K562 (cell line): ENCODE measurements around the gene AP2S1. TPM values are rescaled to one million over a fixed set of nuclear protein-coding genes. Genes with fewer than 3 reads are reported as not detected.

Experiments
- BRD9 ChIP-seq: fragments of 450-650 bp; IDR thresholded peaks from 2 replicates; pipeline ENCODE4 v1.6.1; 2018; ENCODE audit warnings: low read depth; ENCODE audit not compliant: partially characterized antibody
- HDAC2 ChIP-seq: fragments of 450-650 bp; IDR thresholded peaks from 2 replicates; pipeline ENCODE4 v1.6.1; 2016; ENCODE audit warnings: mild to moderate bottlenecking
- MTA1 ChIP-seq: fragments of 450-650 bp; IDR thresholded peaks from 2 replicates; pipeline ENCODE4 v1.6.1; 2017; ENCODE audit warnings: borderline replicate concordance
- NEUROD1 ChIP-seq: fragments of 150-350 bp; IDR thresholded peaks from 2 replicates; pipeline ENCODE4 v1.6.1; 2014; ENCODE audit warnings: borderline replicate concordance, low read length, low read depth; ENCODE audit not compliant: partially characterized antibody
- OTX1 ChIP-seq: fragments of 450-650 bp; formaldehyde crosslinking; IDR thresholded peaks from 2 replicates; pipeline ENCODE4 v1.4.0; 2022; ENCODE audit warnings: mild to moderate bottlenecking
- RCOR1 ChIP-seq, 2 experiments: IDR thresholded peaks; 2 replicates each; pipeline ENCODE4 v1.6.1; 2012; ENCODE audit warnings: low read depth in 2 of 2, low read length in 2 of 2, borderline replicate concordance in 1 of 2, improper control_type of control experiment in 1 of 2
- RFX5 ChIP-seq: IDR thresholded peaks from 2 replicates; pipeline ENCODE4 v1.6.1; 2011; ENCODE audit warnings: low read depth, mild to moderate bottlenecking, improper control_type of control experiment, low read length
- SMARCC2 ChIP-seq: fragments of 450-650 bp; IDR thresholded peaks from 2 replicates; pipeline ENCODE4 v1.6.1; 2017; ENCODE audit warnings: antibody characterized with exemption, moderate library complexity, mild to moderate bottlenecking, low read depth
- SRSF7 ChIP-seq: fragments of 200-400 bp; formaldehyde crosslinking; optimal IDR thresholded peaks from 2 replicates; pipeline ENCODE3; 2017; ENCODE audit warnings: mild to moderate bottlenecking, low read depth, low read length
- TAF1 ChIP-seq: IDR thresholded peaks from 2 replicates; pipeline ENCODE4 v1.6.1; 2011; ENCODE audit warnings: mild to moderate bottlenecking, low read length, moderate library complexity; ENCODE audit not compliant: insufficient read depth, control insufficient read depth, severe bottlenecking; ENCODE audit errors: extremely low read depth
- TSHZ1 ChIP-seq: fragments of 250-450 bp; sonication (Bioruptor Pico); IDR thresholded peaks from 2 replicates; pipeline ENCODE4 v1.4.0; 2020; ENCODE audit warnings: mild to moderate bottlenecking, moderate library complexity
- ZNF444 ChIP-seq: fragments of 250-450 bp; sonication (Bioruptor Pico); IDR thresholded peaks from 2 replicates; pipeline ENCODE4 v1.4.0; 2020; ENCODE audit warnings: mild to moderate bottlenecking, moderate library complexity
- polyA plus RNA-seq, 8 experiments: library from polyadenylated mRNA; depleted of rRNA in 4 of 8; stranded (reverse) in 5 of 8; unstranded in 3 of 8; fragments of >200 nt; fragmentation: Nextera tagmentation in 2 of 8; fragmentation: Illumina TruSeq in 1 of 8; extraction: Ambion mirVana in 2 of 8; extraction: Trizol in 1 of 8; gene quantifications; 2 replicates each; pipeline versions ENCODE4 v1.2.1 to v1.2.3, GENCODE V29; 2011 to 2014; ENCODE audit warnings: inconsistent platforms in 1 of 8, missing spikeins in 1 of 8
- total RNA-seq, 7 experiments: library from RNA; depleted of rRNA in 6 of 7; stranded (reverse); fragments of >200 nt in 6 of 7; fragmentation: Illumina TruSeq in 2 of 7; extraction: Trizol in 2 of 7; gene quantifications; 2 replicates each; pipeline versions ENCODE4 v1.2.1 to v1.2.3, GENCODE V29; 2011 to 2021; ENCODE audit warnings: low replicate concordance in 1 of 7
- TF ChIP-seq, protein P1 (sequence below): fragments of 200-600 bp; sonication (generic); IDR thresholded peaks from one replicate; pipeline ENCODE4 v1.6.1; 2012; ENCODE audit warnings: mild to moderate bottlenecking, low read depth, low read length, inconsistent platforms

Gene AP2S1
- total and polyA plus RNA-seq, 9 of the 15 experiments (the other 6 are each of a cell fraction or from before 2014, with no cell fraction given): 32.4 to 294 (median 136) TPM

GRCh38 chr19:46862974-46863632 lies 12.5 kb upstream of the AP2S1 start (continued):
- TF ChIP-seq, protein P1, sequence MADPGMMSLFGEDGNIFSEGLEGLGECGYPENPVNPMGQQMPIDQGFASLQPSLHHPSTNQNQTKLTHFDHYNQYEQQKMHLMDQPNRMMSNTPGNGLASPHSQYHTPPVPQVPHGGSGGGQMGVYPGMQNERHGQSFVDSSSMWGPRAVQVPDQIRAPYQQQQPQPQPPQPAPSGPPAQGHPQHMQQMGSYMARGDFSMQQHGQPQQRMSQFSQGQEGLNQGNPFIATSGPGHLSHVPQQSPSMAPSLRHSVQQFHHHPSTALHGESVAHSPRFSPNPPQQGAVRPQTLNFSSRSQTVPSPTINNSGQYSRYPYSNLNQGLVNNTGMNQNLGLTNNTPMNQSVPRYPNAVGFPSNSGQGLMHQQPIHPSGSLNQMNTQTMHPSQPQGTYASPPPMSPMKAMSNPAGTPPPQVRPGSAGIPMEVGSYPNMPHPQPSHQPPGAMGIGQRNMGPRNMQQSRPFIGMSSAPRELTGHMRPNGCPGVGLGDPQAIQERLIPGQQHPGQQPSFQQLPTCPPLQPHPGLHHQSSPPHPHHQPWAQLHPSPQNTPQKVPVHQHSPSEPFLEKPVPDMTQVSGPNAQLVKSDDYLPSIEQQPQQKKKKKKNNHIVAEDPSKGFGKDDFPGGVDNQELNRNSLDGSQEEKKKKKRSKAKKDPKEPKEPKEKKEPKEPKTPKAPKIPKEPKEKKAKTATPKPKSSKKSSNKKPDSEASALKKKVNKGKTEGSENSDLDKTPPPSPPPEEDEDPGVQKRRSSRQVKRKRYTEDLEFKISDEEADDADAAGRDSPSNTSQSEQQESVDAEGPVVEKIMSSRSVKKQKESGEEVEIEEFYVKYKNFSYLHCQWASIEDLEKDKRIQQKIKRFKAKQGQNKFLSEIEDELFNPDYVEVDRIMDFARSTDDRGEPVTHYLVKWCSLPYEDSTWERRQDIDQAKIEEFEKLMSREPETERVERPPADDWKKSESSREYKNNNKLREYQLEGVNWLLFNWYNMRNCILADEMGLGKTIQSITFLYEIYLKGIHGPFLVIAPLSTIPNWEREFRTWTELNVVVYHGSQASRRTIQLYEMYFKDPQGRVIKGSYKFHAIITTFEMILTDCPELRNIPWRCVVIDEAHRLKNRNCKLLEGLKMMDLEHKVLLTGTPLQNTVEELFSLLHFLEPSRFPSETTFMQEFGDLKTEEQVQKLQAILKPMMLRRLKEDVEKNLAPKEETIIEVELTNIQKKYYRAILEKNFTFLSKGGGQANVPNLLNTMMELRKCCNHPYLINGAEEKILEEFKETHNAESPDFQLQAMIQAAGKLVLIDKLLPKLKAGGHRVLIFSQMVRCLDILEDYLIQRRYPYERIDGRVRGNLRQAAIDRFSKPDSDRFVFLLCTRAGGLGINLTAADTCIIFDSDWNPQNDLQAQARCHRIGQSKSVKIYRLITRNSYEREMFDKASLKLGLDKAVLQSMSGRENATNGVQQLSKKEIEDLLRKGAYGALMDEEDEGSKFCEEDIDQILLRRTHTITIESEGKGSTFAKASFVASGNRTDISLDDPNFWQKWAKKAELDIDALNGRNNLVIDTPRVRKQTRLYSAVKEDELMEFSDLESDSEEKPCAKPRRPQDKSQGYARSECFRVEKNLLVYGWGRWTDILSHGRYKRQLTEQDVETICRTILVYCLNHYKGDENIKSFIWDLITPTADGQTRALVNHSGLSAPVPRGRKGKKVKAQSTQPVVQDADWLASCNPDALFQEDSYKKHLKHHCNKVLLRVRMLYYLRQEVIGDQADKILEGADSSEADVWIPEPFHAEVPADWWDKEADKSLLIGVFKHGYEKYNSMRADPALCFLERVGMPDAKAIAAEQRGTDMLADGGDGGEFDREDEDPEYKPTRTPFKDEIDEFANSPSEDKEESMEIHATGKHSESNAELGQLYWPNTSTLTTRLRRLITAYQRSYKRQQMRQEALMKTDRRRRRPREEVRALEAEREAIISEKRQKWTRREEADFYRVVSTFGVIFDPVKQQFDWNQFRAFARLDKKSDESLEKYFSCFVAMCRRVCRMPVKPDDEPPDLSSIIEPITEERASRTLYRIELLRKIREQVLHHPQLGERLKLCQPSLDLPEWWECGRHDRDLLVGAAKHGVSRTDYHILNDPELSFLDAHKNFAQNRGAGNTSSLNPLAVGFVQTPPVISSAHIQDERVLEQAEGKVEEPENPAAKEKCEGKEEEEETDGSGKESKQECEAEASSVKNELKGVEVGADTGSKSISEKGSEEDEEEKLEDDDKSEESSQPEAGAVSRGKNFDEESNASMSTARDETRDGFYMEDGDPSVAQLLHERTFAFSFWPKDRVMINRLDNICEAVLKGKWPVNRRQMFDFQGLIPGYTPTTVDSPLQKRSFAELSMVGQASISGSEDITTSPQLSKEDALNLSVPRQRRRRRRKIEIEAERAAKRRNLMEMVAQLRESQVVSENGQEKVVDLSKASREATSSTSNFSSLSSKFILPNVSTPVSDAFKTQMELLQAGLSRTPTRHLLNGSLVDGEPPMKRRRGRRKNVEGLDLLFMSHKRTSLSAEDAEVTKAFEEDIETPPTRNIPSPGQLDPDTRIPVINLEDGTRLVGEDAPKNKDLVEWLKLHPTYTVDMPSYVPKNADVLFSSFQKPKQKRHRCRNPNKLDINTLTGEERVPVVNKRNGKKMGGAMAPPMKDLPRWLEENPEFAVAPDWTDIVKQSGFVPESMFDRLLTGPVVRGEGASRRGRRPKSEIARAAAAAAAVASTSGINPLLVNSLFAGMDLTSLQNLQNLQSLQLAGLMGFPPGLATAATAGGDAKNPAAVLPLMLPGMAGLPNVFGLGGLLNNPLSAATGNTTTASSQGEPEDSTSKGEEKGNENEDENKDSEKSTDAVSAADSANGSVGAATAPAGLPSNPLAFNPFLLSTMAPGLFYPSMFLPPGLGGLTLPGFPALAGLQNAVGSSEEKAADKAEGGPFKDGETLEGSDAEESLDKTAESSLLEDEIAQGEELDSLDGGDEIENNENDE: no peak
- TF ChIP-seq ZNF444 (CRISPR knock-in tag): no peak
- no peak for TF ChIP-seq BRD9
- no peak for TF ChIP-seq TSHZ1 (CRISPR knock-in tag)
- TF ChIP-seq OTX1 (CRISPR knock-in tag): 0 out of 2 replicates have a peak, but pooled peaks have one; percentile 15
- no peak for TF ChIP-seq RFX5
- TF ChIP-seq RCOR1 (IDR thresholded peaks at IDR 0.05; ENCODE audit: borderline replicate concordance in 1 of 2, low read depth in 2 of 2, low read length in 2 of 2): peak in 1 of 2 experiments; percentile 53; a peak in 1 of 4 replicates
- peak; percentile 45 for TF ChIP-seq NEUROD1
- TF ChIP-seq MTA1: peak; percentile 67; the same call in 1 of the 2 replicates
- TF ChIP-seq HDAC2: peak; percentile 61
- peak; percentile 38 for TF ChIP-seq SMARCC2
- TF ChIP-seq SRSF7: no peak
- TF ChIP-seq TAF1: peak; percentile 23
